ENCODE measurements around the gene PCDHGC5.

GRCh38 chr5:141477815-141478214 is 11.1 kb upstream of the PCDHGC5 start:
- TF ChIP-seq CTCF (IDR thresholded peaks at IDR 0.05), result no peak
- no peak for TF ChIP-seq POLR2A (IDR thresholded peaks at IDR 0.05)

All from breast epithelium (tissue), 3 donors.